Naive thymus-derived CD8-positive, alpha-beta T cell (primary cell): ENCODE measurements around the gene TNS3. TPM values are rescaled to one million over a fixed set of nuclear protein-coding genes. Genes with fewer than 3 reads are reported as not detected.

Experiments
- ATAC-seq, 2 donors: fragments of 150-1000 bp; cut with Tn5 transposase in 1 of 2; sonication (Bioruptor Pico), chemical (Tn5 transposase) in 1 of 2; 1 replicate in 1 of 2; 2 replicates in 1 of 2; pipeline ENCODE4 v1.10.0; 2021; ENCODE audit warnings: mild to moderate bottlenecking in 2 of 2, moderate library complexity in 2 of 2
- POLR2A ChIA-PET: fragments of 350-600 bp; sonication (Branson Sonifier 250); formaldehyde crosslinking; loops from one replicate; lab custom pipeline; 2021; ENCODE audit warnings: antibody characterized with exemption; lab: Charles Lee
- DNase-seq, 10 donors: peaks; one replicate each; pipeline versions ENCODE4 v3.0.0 to v3.0.0-alpha.2; 2020 to 2022
- H3K27ac Mint-ChIP-seq, 10 donors: one replicate each; pipeline ENCODE4 v1.8.0; 2020 to 2022; ENCODE audit warnings: mild to moderate bottlenecking in 10 of 10, mixed read lengths in 10 of 10, moderate library complexity in 4 of 10, inconsistent platforms in 1 of 10
- H3K27me3 Mint-ChIP-seq, 5 donors: one replicate each; pipeline ENCODE4 v1.8.0; 2021 to 2022; ENCODE audit warnings: mixed read lengths in 5 of 5
- H3K36me3 Mint-ChIP-seq, 3 donors: one replicate each; pipeline ENCODE4 v1.8.0; 2020 to 2022; ENCODE audit warnings: mixed read lengths in 3 of 3, mild to moderate bottlenecking in 2 of 3, inconsistent platforms in 1 of 3
- H3K4me1 Mint-ChIP-seq, 4 donors: one replicate each; pipeline ENCODE4 v1.8.0; 2021 to 2022; ENCODE audit warnings: mixed read lengths in 4 of 4
- H3K4me3 Mint-ChIP-seq, 10 donors: one replicate each; pipeline ENCODE4 v1.8.0; 2020 to 2022; ENCODE audit warnings: mild to moderate bottlenecking in 10 of 10, mixed read lengths in 10 of 10, moderate library complexity in 6 of 10, inconsistent platforms in 1 of 10
- H3K9me3 Mint-ChIP-seq, 9 donors: one replicate each; pipeline ENCODE4 v1.8.0; 2020 to 2022; ENCODE audit warnings: mixed read lengths in 9 of 9, mild to moderate bottlenecking in 3 of 9, inconsistent platforms in 1 of 9, moderate library complexity in 1 of 9
- polyA plus RNA-seq, 3 donors: library from polyadenylated mRNA; unstranded; fragments of 300-500 nt; fragmentation: Illumina TruSeq; gene quantifications; one replicate each; pipeline ENCODE4 v1.2.3, GENCODE V29; 2021
- total RNA-seq, 8 experiments: library from RNA in 2 of 8; stranded (reverse) in 2 of 8; gene quantifications; one replicate each; pipeline ENCODE4 v1.2.3 and lab custom pipeline; 2021 to 2026

TNS3 gene
- total and polyA plus RNA-seq, 5 experiments from 2014 or later = 1.2 to 1.6 TPM; not detected in 3

DNA sequence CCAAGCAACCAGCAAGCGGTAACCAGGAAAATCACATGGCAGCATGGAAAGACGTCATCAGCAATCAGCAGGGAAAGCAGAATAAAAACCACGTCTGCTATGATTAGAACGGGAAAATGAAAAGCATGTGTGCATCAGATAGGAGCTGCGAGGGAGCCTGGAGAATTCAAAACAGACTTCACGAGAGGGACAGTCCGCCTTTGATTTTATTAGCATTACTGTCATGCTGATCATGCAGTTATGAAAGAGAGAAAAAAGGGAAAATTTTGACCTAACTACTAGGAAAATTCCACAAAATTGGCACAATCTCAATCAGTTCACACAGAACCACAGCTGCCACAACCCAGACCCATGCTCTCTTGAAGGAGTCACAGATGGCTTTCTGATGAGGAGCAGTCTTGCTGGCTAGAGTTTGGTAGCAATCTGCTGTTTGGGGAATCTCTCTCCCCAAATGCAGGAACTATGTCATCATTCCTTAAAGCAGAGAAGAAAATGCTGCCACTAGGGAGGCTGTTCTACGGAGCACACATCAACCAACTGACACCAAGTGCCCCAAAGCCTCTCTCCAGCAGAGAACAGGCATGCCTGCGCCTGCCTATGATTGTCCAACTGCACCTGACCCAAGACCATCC lies 295.9 kb downstream of the TNS3 start:
- H3K36me3 Mint-ChIP-seq = no peaks in the 10 kb centered on the region
- ATAC-seq = no peak
- no peak for DNase-seq
- H3K9me3 Mint-ChIP-seq = peaks cover 0 to 11% (median 0%) of the 10 kb centered on the region in 9 donors
- no peak overlapping the region for H3K4me3 Mint-ChIP-seq
- POLR2A ChIA-PET = no interaction called here
- peaks cover 0 to 9% (median 0%) of the 10 kb centered on the region in 5 donors for H3K27me3 Mint-ChIP-seq
- no peak overlapping the region for H3K27ac Mint-ChIP-seq
- H3K4me1 Mint-ChIP-seq = no peaks in the 10 kb centered on the region

DNA sequence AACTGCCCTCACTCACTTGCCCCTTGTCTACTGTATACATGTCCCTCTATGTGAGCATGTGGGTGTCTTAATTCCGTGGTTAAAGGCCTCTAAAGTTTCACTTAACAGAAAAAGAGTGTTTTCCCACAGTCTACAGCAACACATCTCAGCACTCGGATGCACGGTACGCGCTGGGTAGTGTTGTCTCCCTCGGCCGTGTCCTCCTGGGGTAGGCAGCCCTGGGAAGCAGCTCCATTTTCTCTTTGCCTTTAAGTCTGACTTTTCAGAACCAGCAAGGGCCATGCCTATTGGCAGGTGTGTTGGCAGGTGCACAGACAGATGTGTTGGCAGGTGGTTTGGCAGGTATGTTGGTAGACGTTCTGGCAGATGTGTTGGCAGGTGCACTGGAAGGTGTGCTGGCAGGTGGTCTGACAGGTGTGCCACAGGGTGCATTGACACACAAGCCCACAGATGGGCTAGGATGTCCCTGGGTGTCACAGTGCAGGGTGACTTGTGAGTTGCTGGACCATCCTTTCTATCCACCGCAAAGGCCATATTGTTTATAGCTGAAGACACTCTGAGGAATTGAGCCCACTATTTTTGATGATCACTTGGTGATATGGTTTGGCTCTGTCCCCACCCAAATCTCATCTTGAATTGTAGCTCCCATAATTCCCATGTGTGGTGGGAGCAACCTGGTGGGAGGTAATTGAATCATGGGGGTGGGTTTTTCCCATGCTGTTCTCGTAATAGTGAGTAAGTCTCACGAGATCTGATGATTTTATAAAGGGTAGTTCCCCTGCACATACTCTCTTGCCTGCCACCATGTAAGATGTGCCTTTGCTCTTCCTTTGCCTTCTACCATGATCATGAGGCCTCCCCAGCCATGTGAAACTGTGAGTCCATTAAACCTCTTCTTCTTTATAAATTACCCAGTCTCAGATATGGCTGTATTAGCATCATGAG lies 296.9 kb downstream of the TNS3 start:
- Mint-ChIP-seq H3K9me3 (peaks cover 0 to 11% (median 0%) of the 10 kb centered on the region in 9 donors), H3K27me3 (peaks cover 0 to 9% (median 0%) of the 10 kb centered on the region in 5 donors), H3K27ac (no peak overlapping the region), H3K4me3 (no peak overlapping the region), H3K36me3 (no peaks in the 10 kb centered on the region), H3K4me1 (no peaks in the 10 kb centered on the region)
- ATAC-seq = no peak
- POLR2A ChIA-PET = no interaction called here
- no peak for DNase-seq

DNA sequence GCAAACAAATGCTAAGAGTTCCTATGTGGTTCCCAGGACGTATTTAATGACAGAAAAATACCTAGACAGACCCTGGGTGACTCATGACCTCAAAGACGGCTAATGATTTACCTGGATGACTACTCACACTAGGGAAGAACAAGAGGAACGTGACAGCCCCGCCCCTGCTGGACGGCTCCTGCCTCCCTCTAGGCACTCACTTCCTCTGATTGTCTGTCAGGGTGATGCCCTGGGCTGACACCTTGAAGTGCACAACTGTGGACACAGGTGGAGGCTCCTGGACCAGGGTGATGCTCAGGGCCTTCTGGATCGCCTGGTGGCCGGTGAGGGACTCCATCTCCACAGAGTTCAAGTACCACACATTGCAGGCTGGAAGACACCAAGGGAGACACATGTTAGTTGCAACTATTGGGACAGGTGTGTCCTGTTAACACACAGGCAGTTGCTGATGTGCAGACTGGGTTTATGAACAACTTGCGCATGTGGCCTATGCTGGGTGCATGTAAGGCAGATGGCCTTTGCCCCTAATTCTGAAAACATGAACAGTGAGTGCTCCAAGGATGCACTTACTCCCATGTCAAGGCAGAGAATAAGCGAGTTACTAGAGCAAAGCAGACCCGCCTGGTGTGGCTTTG lies 298.3 kb downstream of the TNS3 start:
- peaks cover 0 to 9% (median 0%) of the 10 kb centered on the region in 5 donors for H3K27me3 Mint-ChIP-seq
- H3K4me3 Mint-ChIP-seq = no peak overlapping the region
- no peaks in the 10 kb centered on the region for H3K4me1 Mint-ChIP-seq
- H3K9me3 Mint-ChIP-seq = peaks cover 0 to 11% (median 0%) of the 10 kb centered on the region in 9 donors
- POLR2A ChIA-PET = no interaction called here
- no peak for DNase-seq
- ATAC-seq = no peak
- no peaks in the 10 kb centered on the region for H3K36me3 Mint-ChIP-seq
- no peak overlapping the region for H3K27ac Mint-ChIP-seq

DNA sequence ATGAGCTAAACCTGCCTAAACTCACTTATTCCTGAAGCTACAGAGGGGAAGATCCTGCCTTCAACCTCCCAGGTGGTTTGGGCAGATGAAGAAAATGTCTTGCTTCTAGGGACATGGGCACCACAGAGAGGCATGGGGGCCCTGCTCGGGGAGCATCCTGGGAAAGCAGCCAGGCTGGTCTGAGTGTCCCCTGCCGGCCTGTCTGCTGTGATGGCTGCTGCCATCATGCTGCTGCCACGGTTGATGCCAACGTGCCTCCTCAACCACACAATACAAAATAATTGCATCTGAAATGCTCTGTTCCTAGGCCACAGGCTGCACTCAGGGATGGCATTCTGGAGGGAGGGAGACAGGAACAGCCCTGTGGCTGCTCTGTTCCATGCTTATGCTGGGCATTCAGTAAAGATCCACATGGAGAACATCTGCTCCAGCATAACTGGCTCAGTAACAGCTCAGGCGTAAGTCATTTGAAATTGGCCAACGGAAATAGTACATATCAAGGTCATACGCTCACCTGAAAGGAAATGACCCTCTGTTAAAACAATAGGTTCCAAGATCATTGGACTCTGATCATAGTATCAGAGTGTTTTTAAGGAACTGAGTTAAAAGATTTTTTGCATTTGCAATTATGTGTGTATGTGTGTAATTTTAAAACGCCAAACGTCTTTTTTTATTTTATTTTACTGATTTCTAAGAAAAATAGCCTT lies 299.0 kb downstream of the TNS3 start:
- H3K4me1 Mint-ChIP-seq = no peaks in the 10 kb centered on the region
- H3K9me3 Mint-ChIP-seq = peaks cover 0 to 11% (median 0%) of the 10 kb centered on the region in 9 donors
- H3K27ac Mint-ChIP-seq = no peak overlapping the region
- ATAC-seq (no peak), DNase-seq (no peak)
- H3K4me3 Mint-ChIP-seq = no peak overlapping the region
- POLR2A ChIA-PET = no interaction called here
- H3K36me3 Mint-ChIP-seq = no peaks in the 10 kb centered on the region
- peaks cover 0 to 9% (median 0%) of the 10 kb centered on the region in 5 donors for H3K27me3 Mint-ChIP-seq

GRCh38 chr7:47281966-47282643 lies 299.8 kb downstream of the TNS3 start:
- H3K9me3 Mint-ChIP-seq = peaks cover 0 to 11% (median 0%) of the 10 kb centered on the region in 9 donors
- no peaks in the 10 kb centered on the region for H3K4me1 Mint-ChIP-seq
- peaks cover 0 to 9% (median 0%) of the 10 kb centered on the region in 5 donors for H3K27me3 Mint-ChIP-seq
- H3K27ac Mint-ChIP-seq = no peak overlapping the region
- DNase-seq (no peak), ATAC-seq (no peak)
- H3K4me3 Mint-ChIP-seq = no peak overlapping the region
- no peaks in the 10 kb centered on the region for H3K36me3 Mint-ChIP-seq
- POLR2A ChIA-PET = no interaction called here

GRCh38 chr7:47281161-47281560 lies 300.8 kb downstream of the TNS3 start:
- DNase-seq (no peak), ATAC-seq (no peak)
- H3K36me3 Mint-ChIP-seq = no peaks in the 10 kb centered on the region
- no peak overlapping the region for H3K27ac Mint-ChIP-seq
- no peak overlapping the region for H3K4me3 Mint-ChIP-seq
- POLR2A ChIA-PET = no interaction called here
- peaks cover 0 to 9% (median 0%) of the 10 kb centered on the region in 5 donors for H3K27me3 Mint-ChIP-seq
- H3K4me1 Mint-ChIP-seq = no peaks in the 10 kb centered on the region
- peaks cover 0 to 11% (median 0%) of the 10 kb centered on the region in 9 donors for H3K9me3 Mint-ChIP-seq

DNA sequence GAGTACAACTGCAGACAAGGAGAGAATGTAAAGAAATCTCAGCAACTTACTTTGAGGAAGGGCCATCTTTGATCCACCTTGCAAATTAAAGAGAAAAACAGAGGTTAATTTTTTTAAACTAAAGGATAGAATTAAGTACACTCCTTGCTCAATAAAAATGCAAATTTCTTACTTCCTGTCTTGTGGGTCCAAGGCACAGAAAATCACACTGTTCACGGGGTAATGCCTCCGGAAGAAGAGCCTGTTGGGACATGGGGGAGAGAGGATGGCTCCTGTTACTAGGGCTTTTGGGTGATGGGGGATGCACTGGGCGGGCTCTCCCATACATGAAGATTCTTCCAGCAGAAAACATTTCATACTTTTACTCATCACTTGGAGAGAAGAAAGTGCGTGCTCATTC lies 301.8 kb downstream of the TNS3 start:
- no peaks in the 10 kb centered on the region for H3K36me3 Mint-ChIP-seq
- no peak overlapping the region for H3K4me3 Mint-ChIP-seq
- POLR2A ChIA-PET = no interaction called here
- H3K27me3 Mint-ChIP-seq = peaks cover 0 to 5% (median 0%) of the 10 kb centered on the region in 5 donors
- no peak for DNase-seq
- ATAC-seq = no peak
- no peak overlapping the region for H3K27ac Mint-ChIP-seq
- H3K4me1 Mint-ChIP-seq = no peaks in the 10 kb centered on the region
- H3K9me3 Mint-ChIP-seq = peaks cover 0 to 3% (median 0%) of the 10 kb centered on the region in 9 donors

- DNase-seq (no peak), ATAC-seq (no peak)
- H3K9me3 Mint-ChIP-seq = no peaks in the 10 kb centered on the region
- no peaks in the 10 kb centered on the region for H3K4me1 Mint-ChIP-seq
- no peak overlapping the region for H3K27ac Mint-ChIP-seq
- H3K4me3 Mint-ChIP-seq = no peak overlapping the region
- POLR2A ChIA-PET = no interaction called here
- peaks cover 0 to 5% (median 0%) of the 10 kb centered on the region in 5 donors for H3K27me3 Mint-ChIP-seq
- H3K36me3 Mint-ChIP-seq = no peaks in the 10 kb centered on the region
Observed at GRCh38 chr7:47278043-47278442, 303.9 kb downstream of the TNS3 start.

DNA sequence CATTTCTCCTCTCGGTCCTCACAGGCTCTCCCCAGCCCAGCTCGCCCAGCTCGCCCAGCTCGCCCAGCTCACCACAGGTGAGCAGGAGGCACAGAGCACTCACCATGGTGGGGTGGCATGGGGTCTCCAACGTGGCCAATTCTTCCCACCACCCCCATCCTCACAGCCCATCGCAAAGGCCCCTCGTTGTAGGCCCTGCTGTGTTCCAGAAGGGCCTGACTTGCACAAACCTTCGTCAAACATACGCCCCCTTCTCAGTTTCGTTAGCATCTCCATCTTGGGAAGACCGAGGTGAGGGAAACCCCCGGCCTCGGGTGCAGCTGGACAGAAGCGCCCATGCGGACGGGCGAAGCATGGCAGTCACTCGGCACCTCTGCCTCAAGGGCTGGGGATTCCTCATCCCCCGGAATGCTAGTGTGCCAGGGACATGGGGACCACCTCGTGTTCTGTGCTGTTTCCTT lies 304.6 kb downstream of the TNS3 start:
- POLR2A ChIA-PET = no interaction called here
- no peaks in the 10 kb centered on the region for H3K36me3 Mint-ChIP-seq

GRCh38 chr7:47273974-47274766 lies 307.7 kb downstream of the TNS3 start:
- H3K9me3 Mint-ChIP-seq = peaks cover 0 to 4% (median 0%) of the 10 kb centered on the region in 9 donors
- no peaks in the 10 kb centered on the region for H3K4me1 Mint-ChIP-seq
- no peak overlapping the region for H3K4me3 Mint-ChIP-seq
- no peak overlapping the region for H3K27ac Mint-ChIP-seq
- DNase-seq (no peak), ATAC-seq (no peak)
- POLR2A ChIA-PET = no interaction called here
- H3K36me3 Mint-ChIP-seq = no peaks in the 10 kb centered on the region
- H3K27me3 Mint-ChIP-seq = no peaks in the 10 kb centered on the region

More for the DNA sequence above, 304.6 kb downstream of the TNS3 start:
- Mint-ChIP-seq H3K4me3 (no peak overlapping the region), H3K27me3 (peaks cover 0 to 5% (median 0%) of the 10 kb centered on the region in 5 donors), H3K27ac (no peak overlapping the region), H3K4me1 (no peaks in the 10 kb centered on the region), H3K9me3 (no peaks in the 10 kb centered on the region)
- no peak for DNase-seq
- ATAC-seq = no peak

GRCh38 chr7:47273088-47273487 lies 308.8 kb downstream of the TNS3 start:
- Mint-ChIP-seq H3K27ac (no peak overlapping the region), H3K36me3 (no peaks in the 10 kb centered on the region), H3K9me3 (peaks cover 0 to 4% (median 0%) of the 10 kb centered on the region in 9 donors), H3K4me1 (no peaks in the 10 kb centered on the region), H3K4me3 (no peak overlapping the region), H3K27me3 (no peaks in the 10 kb centered on the region)
- POLR2A ChIA-PET = no interaction called here
- ATAC-seq = no peak
- DNase-seq = no peak
